CD4-positive, alpha-beta T cell treated with Interferon alpha-2 for 1 hour (primary cell): ENCODE measurements around the gene SORCS2.

ENCODE experiments used
- DNase-seq, 2 donors: peaks; one replicate each; pipeline ENCODE4 v3.0.0-alpha.2; 2020 to 2022

Gene SORCS2

GRCh38 chr4:7778510-7779431 is 586.4 kb downstream of the SORCS2 start:
- DNase-seq, result no peak

- no peak for DNase-seq
Observed at GRCh38 chr4:7779432-7779768, 587.1 kb downstream of the SORCS2 start.

GRCh38 chr4:7780751-7781348 is 588.5 kb downstream of the SORCS2 start:
- no peak for DNase-seq

GRCh38 chr4:7781366-7781765 is 589.0 kb downstream of the SORCS2 start:
- no peak for DNase-seq

- no peak for DNase-seq
Observed at GRCh38 chr4:7781993-7782392, 589.7 kb downstream of the SORCS2 start.

- no peak for DNase-seq
Observed at GRCh38 chr4:7782783-7783182, 590.4 kb downstream of the SORCS2 start.

GRCh38 chr4:7783541-7783940 is 591.2 kb downstream of the SORCS2 start:
- no peak for DNase-seq

GRCh38 chr4:7784131-7784870 is 592.0 kb downstream of the SORCS2 start:
- DNase-seq, result no peak

GRCh38 chr4:7785017-7785416 is 592.7 kb downstream of the SORCS2 start:
- no peak for DNase-seq

- no peak for DNase-seq
Observed at GRCh38 chr4:7786040-7786439, 593.7 kb downstream of the SORCS2 start.

GRCh38 chr4:7786517-7786916 is 594.2 kb downstream of the SORCS2 start:
- DNase-seq, result no peak

GRCh38 chr4:7787067-7787466 is 594.7 kb downstream of the SORCS2 start:
- no peak for DNase-seq

GRCh38 chr4:7787681-7788141 is 595.4 kb downstream of the SORCS2 start:
- DNase-seq, result no peak

- no peak for DNase-seq
Observed at GRCh38 chr4:7788193-7788592, 595.9 kb downstream of the SORCS2 start.

GRCh38 chr4:7788694-7789425 is 596.5 kb downstream of the SORCS2 start:
- DNase-seq, result no peak

GRCh38 chr4:7790023-7790422 is 597.7 kb downstream of the SORCS2 start:
- no peak for DNase-seq

GRCh38 chr4:7790999-7791398 is 598.7 kb downstream of the SORCS2 start:
- DNase-seq, result no peak
